Coronary artery (tissue), 2 donors: ENCODE data around the gene MGAT5.

Experiments used
- DNase-seq: peaks from one replicate; pipeline ENCODE4 v3.0.0-alpha.2; 2017; ENCODE audit warnings: low spot score
- H3K27ac ChIP-seq, 2 donors: fragments of 200-600 bp; sonication (generic); one replicate each; pipeline ENCODE4 v1.5.1; 2016 to 2019
- H3K4me3 ChIP-seq: fragments of 200-600 bp; sonication (generic); 2 replicates; pipeline ENCODE4 v1.5.1; 2016; ENCODE audit warnings: mild to moderate bottlenecking, moderate library complexity
- TF ChIP-seq, protein P1 (sequence below): fragments of 200-600 bp; sonication (generic); IDR thresholded peaks from one replicate; pipeline ENCODE4 v1.5.1; 2019; ENCODE audit warnings: antibody characterized with exemption

The MGAT5 gene, protein sequence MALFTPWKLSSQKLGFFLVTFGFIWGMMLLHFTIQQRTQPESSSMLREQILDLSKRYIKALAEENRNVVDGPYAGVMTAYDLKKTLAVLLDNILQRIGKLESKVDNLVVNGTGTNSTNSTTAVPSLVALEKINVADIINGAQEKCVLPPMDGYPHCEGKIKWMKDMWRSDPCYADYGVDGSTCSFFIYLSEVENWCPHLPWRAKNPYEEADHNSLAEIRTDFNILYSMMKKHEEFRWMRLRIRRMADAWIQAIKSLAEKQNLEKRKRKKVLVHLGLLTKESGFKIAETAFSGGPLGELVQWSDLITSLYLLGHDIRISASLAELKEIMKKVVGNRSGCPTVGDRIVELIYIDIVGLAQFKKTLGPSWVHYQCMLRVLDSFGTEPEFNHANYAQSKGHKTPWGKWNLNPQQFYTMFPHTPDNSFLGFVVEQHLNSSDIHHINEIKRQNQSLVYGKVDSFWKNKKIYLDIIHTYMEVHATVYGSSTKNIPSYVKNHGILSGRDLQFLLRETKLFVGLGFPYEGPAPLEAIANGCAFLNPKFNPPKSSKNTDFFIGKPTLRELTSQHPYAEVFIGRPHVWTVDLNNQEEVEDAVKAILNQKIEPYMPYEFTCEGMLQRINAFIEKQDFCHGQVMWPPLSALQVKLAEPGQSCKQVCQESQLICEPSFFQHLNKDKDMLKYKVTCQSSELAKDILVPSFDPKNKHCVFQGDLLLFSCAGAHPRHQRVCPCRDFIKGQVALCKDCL

DNA sequence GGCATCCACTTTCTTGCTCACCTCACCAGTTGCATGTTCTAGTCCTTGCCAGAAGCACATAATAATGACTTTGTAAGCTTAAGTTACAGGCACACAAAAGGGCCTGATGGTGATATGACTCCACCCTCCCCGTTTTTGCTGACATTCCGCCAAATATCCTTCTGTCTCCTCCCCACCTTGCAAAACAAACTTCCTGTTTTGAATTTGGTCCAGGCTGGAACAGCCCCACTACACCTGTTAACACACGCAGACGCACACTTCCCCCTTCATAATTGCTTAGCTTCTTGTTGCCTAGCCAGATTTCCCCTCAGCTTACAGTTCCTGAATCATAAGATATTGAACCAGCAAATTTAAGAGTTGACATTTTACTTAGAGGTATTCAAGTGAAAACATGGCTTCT is at the start of gene MGAT5:
TSS of gene MGAT5 (plus strand) at position 269 of the 400 bp plus-strand sequence. CDS start 332 bp downstream, outside the sequence.
- Histone ChIP-seq H3K27ac (no peak within 1 kb of the TSS), H3K4me3 (no peak within 1 kb of the TSS)
- TF ChIP-seq, protein P1, sequence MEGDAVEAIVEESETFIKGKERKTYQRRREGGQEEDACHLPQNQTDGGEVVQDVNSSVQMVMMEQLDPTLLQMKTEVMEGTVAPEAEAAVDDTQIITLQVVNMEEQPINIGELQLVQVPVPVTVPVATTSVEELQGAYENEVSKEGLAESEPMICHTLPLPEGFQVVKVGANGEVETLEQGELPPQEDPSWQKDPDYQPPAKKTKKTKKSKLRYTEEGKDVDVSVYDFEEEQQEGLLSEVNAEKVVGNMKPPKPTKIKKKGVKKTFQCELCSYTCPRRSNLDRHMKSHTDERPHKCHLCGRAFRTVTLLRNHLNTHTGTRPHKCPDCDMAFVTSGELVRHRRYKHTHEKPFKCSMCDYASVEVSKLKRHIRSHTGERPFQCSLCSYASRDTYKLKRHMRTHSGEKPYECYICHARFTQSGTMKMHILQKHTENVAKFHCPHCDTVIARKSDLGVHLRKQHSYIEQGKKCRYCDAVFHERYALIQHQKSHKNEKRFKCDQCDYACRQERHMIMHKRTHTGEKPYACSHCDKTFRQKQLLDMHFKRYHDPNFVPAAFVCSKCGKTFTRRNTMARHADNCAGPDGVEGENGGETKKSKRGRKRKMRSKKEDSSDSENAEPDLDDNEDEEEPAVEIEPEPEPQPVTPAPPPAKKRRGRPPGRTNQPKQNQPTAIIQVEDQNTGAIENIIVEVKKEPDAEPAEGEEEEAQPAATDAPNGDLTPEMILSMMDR = no peak
- DNase-seq = no peak

DNA sequence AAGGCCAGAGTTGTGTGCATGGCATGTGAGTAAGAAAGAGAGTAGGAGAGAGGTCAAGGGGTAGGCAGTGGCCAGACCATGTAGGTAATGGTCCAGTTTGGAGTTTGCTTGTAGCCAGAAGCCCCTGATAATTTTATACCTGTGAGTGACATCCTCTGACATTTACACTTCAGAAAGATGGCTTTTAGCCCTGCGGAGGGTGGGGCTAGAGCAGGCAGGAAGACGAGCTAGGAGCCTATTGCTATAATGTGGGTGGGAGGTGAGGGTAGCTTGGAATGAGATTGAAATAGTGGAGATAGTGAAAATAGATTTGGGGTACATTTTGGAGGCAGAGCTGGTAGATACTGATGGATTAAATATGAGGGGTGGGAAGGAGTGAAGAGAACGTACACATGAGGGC is 48.8 kb upstream of the MGAT5 start:
- no peak overlapping the region for H3K4me3 ChIP-seq
- TF ChIP-seq, protein P1 = no peak
- H3K27ac ChIP-seq = no peak overlapping the region
- no peak for DNase-seq

DNA sequence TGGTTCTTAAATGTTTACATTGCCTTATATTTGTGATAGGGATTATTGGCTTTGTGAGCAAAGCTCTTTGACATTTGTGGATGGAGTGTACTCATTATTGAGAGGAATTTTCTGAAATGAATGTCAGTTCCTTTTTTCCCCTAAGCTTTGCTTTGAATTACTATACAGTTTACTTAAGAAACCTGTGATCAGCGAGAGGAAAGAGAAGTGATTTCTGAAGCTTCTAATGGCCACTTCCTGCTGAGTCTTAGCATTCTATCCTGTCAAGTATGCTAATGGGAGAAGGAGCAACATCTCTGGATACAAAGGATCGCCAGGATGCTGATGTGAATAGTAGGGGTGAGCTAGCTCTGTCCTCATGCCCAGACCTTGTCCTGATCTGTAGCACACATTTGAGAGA is 47.8 kb upstream of the MGAT5 start:
- Histone ChIP-seq H3K4me3 (no peak overlapping the region), H3K27ac (peak overlapping the region; percentile 9 to 35)
- DNase-seq = no peak
- TF ChIP-seq, protein P1 = no peak

DNA sequence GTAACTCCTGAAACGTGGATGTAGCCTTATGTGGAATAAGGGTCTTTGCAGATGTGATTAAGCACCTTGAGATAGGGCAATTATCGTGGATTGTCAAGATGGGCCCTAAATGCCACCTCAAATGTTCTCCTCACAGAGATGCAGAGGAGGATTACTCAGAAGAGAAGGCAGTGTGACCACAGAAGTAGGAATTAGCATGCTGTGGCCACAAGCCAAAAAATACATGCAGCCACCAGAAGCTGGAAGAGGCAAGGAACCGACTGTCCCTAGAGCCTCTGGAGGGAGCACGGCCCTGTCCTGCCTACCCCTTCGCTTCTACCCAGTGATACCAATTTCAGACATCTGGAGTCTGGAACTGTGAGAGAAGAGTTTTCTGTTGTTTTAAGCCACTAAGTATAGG is 47.3 kb upstream of the MGAT5 start:
- no peak overlapping the region for H3K4me3 ChIP-seq
- TF ChIP-seq, protein P1 = no peak
- no peak for DNase-seq
- H3K27ac ChIP-seq = peak overlapping the region; percentile 9 to 35

DNA sequence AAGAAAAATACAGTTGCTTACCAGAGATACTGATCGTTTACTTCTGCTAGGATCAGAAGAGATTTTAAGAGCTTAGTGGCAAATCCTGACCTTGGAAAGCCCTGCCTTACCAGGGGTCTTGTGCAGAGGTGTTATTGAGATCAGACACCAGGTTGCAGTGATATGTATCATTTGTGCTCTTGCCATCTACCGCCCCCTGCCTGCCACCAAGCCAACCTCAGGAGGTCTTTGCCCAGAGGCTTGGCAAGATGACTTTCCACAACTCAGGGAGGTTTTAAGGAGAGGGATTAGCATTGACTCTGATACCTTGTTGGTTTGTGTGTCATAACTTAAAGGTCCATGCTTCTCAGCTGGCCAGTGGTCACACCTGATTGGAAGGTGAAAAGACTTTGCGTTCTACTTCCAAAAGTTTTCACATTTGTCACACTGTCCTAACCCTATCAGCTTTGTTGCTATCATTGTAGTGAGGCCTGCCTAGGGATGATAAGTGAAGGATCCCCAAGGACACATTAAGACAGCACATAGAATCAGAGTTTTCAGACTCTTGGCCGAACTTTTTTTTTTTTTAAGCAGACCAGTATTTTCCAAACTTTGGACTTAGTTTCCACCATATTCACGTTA is 46.2 kb upstream of the MGAT5 start:
- TF ChIP-seq, protein P1 = peak; percentile 33
- DNase-seq = no peak
- Histone ChIP-seq H3K4me3 (no peak overlapping the region), H3K27ac (no peak overlapping the region)

DNA sequence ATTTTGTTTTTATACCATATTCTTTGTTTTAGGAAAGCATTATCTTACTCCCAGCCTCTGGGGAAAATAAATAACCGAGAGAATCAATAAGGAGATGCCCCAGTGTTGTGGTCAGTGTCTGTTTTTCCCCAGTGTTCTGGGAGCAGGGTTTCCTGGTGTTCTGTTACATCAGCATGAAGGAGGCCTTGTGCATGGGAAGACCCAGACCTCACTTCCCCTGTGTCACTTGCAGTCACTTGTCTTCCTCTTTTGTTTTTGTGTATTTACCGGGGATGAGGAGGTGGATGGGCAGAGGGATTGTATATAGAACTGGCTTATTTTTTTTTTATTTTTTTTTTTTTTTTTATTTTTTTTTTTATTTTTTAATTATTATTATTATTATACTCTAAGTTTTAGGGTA is 45.0 kb upstream of the MGAT5 start:
- TF ChIP-seq, protein P1 = no peak
- H3K27ac ChIP-seq = no peak overlapping the region
- H3K4me3 ChIP-seq = no peak overlapping the region
- no peak for DNase-seq
